HG03139 (cell line): ENCODE measurements around the gene R3HDM4.
"Not testable (repeated sequence)": the region's sequence is repeated elsewhere in the genome, so short reads cannot be mapped to it uniquely, and the experiment has no call there.

Experiments
- ATAC-seq: cut with Tn5 transposase; IDR thresholded peaks from one replicate; pipeline ENCODE4 v1.9.1; 2021; ENCODE audit not compliant: unreplicated experiment

R3HDM4 gene

GRCh38 chr19:896434-896833, 16.6 kb downstream of the R3HDM4 start:
- no peak for ATAC-seq

DNA sequence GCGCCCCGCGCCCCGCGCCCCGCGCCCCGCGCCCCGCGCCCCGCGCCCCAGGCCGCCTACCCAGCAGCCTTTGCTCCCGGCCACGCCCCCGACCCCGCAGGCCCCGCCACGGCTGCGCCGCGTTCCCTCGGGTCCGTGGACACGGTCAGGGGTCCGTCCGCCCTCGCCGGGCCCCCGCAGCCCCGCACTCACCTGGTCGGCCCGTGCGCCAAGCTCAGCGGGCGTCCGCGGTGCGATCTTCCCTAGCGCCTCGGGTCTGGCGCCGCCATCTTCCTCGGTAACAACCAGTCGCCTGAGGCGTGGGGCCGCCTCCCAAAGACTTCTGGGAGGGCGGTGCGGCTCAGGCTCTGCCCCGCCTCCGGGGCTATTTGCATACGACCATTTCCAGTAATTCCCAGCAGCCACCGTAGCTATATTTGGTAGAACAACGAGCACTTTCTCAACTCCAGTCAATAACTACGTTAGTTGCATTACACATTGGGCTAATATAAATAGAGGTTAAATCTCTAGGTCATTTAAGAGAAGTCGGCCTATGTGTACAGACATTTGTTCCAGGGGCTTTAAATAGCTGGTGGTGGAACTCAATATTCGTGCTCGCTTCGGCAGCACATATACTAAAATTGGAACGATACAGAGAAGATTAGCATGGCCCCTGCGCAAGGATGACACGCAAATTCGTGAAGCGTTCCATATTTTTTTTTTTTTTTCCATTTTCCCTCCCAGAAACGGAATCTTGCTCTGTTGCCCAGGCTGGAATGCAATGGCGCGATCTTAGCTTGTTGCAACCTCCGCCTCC, 19.9 kb downstream of the R3HDM4 start, which contains the start of the genes MED16 and RNU6-9:
TSS of gene MED16 (minus strand) at position 294 of the 796 bp plus-strand sequence. CDS start 2,056 bp downstream, outside the sequence.
TSS of gene RNU6-9 (plus strand) at position 591 of the 796 bp plus-strand sequence.
- ATAC-seq = peak; percentile 79

GRCh38 chr19:892243-892893, 20.7 kb downstream of the R3HDM4 start:
- no peak for ATAC-seq

DNA sequence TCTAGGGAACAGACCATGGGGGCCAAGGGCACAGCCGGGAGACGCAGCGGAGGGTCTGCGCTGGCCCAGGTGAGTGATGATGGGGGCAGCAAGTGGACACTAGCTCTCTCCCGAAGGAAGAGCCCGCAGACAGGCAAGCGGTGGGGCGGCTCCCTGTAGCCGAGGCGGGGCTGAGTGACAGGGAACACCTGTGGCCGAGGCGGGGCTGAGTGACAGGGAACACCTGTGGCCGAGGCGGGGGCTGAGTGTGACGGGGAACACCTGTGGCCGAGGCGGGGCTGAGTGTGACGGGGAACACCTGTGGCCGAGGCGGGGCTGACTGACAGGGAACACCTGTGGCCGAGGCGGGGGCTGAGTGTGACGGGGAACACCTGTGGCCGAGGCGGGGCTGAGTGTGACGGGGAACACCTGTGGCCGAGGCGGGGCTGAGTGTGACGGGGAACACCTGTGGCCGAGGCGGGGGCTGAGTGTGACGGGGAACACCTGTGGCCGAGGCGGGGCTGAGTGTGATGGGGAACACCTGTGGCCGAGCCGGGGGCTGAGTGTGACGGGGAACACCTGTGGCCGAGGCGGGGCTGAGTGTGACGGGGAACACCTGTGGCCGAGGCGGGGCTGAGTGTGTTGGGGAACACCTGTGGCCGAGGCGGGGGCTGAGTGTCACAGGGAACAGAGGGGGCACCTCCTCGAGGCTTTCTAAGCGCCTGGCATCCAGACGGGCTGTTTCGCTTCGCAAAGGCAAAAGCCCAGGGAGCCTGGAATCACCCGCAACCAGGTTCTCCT, 21.4 kb downstream of the R3HDM4 start:
- ATAC-seq = not testable (repeated sequence)

DNA sequence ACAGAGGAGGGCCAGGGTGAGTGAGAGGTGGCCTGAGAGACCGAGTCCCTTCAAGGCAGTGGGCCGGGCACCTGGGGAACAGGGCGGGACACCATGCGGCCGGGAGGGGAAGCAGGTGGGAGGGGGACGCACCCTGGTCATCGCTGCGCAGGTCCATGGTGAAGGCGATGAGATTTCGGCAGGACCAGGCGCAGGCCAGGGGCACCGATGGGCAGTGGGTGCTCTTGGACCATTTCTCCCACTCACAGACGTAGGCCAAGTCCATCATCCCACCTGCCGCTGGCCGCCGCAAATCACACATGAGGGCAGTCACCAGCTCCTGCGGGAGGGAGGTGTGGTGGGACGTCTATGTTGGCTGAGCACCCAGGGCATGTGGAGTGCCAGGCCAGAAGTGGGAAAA, 22.2 kb downstream of the R3HDM4 start:
- ATAC-seq = no peak

- no peak for ATAC-seq
These were observed 23.2 kb downstream of the R3HDM4 start for GRCh38 chr19:889662-890295.

- ATAC-seq = no peak
These were observed 24.2 kb downstream of the R3HDM4 start for GRCh38 chr19:888581-889385.

- ATAC-seq = no peak
These were observed 25.4 kb downstream of the R3HDM4 start for GRCh38 chr19:887599-887998.

- ATAC-seq = no peak
These were observed 25.9 kb downstream of the R3HDM4 start for GRCh38 chr19:887072-887471.

DNA sequence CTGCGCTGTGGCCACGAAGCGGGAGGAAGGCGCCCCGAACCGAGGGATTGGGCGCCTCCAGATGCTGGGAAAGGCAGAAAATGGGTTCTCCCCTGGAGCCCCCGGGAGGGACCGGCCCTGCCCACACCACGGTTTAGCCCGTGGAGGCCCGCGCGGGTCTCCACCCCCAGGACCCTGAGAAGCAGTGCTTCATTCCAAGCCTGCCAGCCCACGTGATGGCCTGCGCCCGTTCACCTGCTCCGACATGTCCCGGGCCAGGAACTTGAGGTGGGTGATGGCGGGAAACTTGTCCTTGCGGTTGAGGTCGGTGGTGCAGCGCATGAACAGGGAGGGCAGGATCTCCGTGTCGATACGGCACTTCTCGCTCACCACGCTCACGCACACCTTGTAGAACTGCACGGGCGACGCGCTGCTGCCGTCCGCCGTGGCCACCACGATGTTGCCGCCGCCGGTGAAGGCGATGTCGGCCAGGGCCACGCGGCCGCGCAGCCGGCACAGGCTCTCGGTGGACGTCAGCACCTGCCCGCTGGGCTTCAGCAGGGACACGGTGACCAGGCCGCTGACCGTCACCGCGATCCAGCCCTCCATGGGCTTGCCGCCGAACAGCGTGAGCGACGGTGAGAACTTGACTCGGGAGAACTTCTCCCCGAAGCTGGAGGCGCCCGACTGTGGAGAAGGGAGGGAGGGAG, 27.3 kb downstream of the R3HDM4 start:
- no peak for ATAC-seq

DNA sequence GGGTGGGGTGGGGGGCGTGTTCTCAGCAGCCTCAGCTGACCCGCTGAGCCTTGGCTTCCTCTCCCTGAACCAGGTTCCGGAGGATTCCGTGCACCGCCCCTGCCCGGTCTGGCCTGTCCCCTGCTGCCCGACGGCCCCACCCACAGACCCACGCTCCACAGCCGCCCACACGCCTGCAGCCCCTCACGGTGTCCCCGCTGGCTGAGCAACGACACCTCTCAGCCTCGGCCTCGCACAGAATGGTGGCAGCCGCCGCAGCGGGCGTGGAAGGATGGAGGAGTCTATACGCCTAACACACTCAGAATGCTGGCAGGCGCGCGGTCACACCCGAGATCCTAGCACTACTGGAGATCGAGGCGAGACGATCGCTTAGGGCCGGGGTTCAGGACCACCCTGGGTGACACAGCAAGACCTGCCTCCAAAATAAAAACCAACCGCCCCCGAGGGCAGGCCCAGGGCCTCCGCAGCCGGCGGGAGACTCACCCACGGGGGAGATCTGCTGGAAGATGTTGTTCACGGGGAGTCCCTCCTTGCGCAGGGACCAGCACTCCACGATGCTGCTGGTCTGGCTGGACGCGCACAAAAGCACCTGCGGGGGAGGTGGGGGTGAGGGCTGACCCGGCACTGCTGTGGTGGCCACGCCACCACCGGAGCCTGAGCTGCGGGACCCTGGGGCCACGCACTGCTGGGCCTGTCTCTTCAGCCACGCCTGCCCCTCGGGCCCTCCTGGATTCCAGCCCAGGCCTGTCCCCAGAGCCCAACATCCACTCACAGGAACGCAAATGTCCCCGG, 28.4 kb downstream of the R3HDM4 start:
- no peak for ATAC-seq

- ATAC-seq = no peak
These were observed 29.3 kb downstream of the R3HDM4 start for GRCh38 chr19:883661-884211.

DNA sequence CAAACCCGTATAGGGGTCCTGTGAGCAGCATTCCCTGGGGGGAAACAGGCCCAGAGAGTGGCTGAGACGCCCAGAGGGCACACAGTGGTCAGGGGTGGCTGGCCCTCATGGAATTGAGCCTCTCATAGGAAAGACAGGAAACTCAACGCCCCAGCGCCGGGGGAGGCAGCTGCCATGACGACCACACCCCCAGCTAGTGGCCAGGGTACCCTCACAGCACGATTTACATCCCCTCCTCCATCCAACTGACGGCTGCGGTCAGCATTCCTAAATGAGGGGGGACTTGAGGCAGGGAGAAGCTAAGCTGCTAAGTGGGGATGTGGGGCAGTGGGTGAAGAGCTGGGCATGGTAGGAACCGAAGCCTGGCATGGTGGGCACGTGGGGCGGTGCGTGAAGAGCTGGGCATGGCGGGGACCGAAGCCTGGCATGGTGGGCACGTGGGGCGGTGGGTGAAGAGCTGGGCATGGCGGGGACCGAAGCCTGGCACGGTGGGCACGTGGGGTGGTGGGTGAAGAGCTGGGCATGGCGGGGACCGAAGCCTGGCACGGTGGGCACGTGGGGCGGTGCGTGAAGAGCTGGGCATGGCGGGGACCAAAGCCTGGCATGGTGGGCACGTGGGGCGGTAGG, 30.0 kb downstream of the R3HDM4 start:
- no peak for ATAC-seq

- no peak for ATAC-seq
These were observed 31.5 kb downstream of the R3HDM4 start for GRCh38 chr19:881385-882071.

- no peak for ATAC-seq
These were observed 33.1 kb downstream of the R3HDM4 start for GRCh38 chr19:879711-880438.

DNA sequence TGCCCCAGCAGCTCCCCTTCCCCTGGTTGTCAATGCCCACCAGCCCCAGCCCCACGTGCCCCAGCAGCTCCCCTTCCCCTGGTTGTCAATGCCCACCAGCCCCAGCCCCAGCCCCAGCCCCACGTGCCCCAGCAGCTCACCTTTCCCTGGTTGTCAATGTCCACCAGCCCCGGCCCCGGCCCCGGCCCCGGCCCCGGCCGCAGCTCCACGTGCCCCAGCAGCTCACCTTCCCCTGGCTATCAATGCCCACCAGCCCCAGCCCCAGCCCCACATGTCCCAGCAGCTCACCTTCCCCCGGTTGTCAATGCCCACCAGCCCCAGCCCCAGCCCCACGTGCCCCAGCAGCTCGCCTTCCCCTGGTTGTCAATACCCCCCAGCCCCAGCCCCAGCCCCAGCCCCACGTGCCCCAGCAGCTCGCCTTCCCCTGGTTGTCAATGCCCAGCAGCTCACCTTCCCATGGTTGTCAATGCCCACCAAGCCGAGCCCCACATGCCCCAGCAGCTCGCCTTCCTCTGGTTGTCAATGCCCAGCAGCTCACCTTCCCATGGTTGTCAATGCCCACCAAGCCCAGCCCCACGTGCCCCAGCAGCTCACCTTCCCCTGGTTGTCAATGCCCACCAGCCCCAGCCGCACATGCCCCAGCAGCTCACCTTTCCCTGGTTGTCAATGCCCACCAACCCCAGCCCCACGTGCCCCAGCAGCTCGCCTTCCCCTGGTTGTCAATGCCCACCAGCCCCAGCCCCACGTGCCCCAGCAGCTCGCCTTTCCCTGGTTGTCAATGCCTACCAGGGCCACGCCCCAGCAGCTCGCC, 34.1 kb downstream of the R3HDM4 start:
- not testable (repeated sequence) for ATAC-seq
